Activated CD8-positive, alpha-beta T cell treated with anti-CD3 and anti-CD28 coated beads for 36 hours (primary cell): Measurements from ENCODE around the gene CD248. TPM values are rescaled to one million over a fixed set of nuclear protein-coding genes. Genes with fewer than 3 reads are reported as not detected.

Experiments
- ATAC-seq: fragments of 200-7000 bp; cut with Tn5 transposase; one replicate; pipeline ENCODE4 v1.10.0; 2021; ENCODE audit warnings: mild to moderate bottlenecking, moderate library complexity
- CTCF ChIA-PET: fragments of 350-600 bp; sonication (Branson Sonifier 250); formaldehyde crosslinking; loops from one replicate; lab custom pipeline; 2021; ENCODE audit warnings: antibody characterized with exemption; lab: Charles Lee
- POLR2A ChIA-PET: fragments of 350-600 bp; sonication (Branson Sonifier 250); formaldehyde crosslinking; loops from one replicate; lab custom pipeline; 2021; ENCODE audit warnings: antibody characterized with exemption; lab: Charles Lee
- DNase-seq: peaks from one replicate; pipeline ENCODE4 v3.0.0-alpha.2; 2020
- H3K27ac Mint-ChIP-seq: one replicate; pipeline ENCODE4 v1.8.0; 2021; ENCODE audit warnings: mild to moderate bottlenecking, mixed read lengths
- H3K27me3 Mint-ChIP-seq: one replicate; pipeline ENCODE4 v1.8.0; 2021; ENCODE audit warnings: mixed read lengths
- H3K36me3 Mint-ChIP-seq: one replicate; pipeline ENCODE4 v1.8.0; 2021; ENCODE audit warnings: low read depth, mixed read lengths
- H3K4me1 Mint-ChIP-seq: one replicate; pipeline ENCODE4 v1.8.0; 2021; ENCODE audit warnings: low read depth, mixed read lengths
- H3K4me3 Mint-ChIP-seq: one replicate; pipeline ENCODE4 v1.8.0; 2021; ENCODE audit warnings: mild to moderate bottlenecking, moderate library complexity, mixed read lengths
- H3K9me3 Mint-ChIP-seq: one replicate; pipeline ENCODE4 v1.8.0; 2021; ENCODE audit warnings: mixed read lengths
- intact Hi-C: fragments of 100-400 bp; cut with micrococcal nuclease; formaldehyde crosslinking; loops from one replicate; pipeline ENCODE4 v1.10.0; 2022
- total RNA-seq, 2 experiments: library from RNA; stranded (reverse); gene quantifications; one replicate each; pipeline ENCODE4 v1.2.3, GENCODE V29; 2021
- TF ChIP-seq, protein P1 (sequence below): fragments of 200-600 bp; IDR thresholded peaks from one replicate; pipeline ENCODE4 v1.8.0; 2022; ENCODE audit warnings: antibody characterized with exemption, mild to moderate bottlenecking

The CD248 gene
- total RNA-seq, 2 experiments from 2014 or later, result 16.3 to 16.8 TPM

DNA sequence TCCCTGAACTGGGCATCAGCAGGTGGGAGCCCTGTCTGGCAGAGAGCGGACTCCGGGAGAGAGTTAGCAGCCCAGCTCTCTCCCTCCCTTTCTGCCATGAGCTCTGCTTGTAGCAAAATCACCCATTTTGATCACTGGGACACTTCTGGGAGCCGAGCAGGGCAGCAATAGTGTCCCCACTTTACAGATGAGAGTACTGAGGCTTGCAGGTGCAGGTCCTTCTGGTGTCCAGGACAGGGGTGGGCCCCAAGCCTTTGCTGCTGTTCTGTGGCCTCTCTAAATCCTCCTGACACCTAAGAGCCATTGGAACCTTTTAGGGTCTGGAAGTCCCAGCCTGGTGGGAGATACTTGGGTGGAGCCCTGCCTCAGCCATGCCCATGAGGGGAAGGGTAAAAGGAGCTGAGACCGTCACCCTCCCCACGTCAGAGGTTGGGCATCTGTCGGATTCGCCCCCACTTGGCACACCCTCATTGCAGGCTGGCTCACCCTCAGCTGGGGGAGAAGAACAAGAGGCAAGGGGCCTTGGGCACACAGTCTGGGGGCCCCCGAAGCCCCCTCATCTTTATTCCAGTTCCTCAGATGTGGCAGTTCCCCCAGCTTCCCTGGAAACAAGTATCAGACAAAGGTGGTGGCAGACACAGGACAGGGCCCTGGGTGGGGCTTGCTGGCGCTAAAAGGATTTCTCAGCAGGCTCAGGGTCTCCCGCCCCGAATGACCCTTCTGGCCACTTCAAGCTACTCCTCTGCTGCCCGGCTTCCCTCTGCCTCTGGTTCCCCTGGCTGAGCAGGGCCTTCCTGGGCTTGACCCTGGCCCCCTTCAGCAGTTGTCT is 14.9 kb upstream of the CD248 start:
- H3K36me3 Mint-ChIP-seq, result peaks cover 1% of the 10 kb centered on the region
- POLR2A ChIA-PET, result interaction anchor here (1.0 to 1.8 kb wide), 4 partner anchors 13 to 20 kb away, joined by 3 to 9 read pairs (median 3); partner anchors contain the start of gene BRMS1
- no peaks in the 10 kb centered on the region for H3K9me3 Mint-ChIP-seq
- CTCF ChIA-PET, result interaction anchor here (0.9 to 8.7 kb wide), 3 partner anchors 18 to 54 kb away, joined by 3 to 133 read pairs (median 3); partner anchors contain the start of genes CD248 and YIF1A
- H3K4me1 Mint-ChIP-seq, result peaks cover 34% of the 10 kb centered on the region
- H3K4me3 Mint-ChIP-seq, result no peak overlapping the region
- no peak overlapping the region for H3K27ac Mint-ChIP-seq
- ATAC-seq (no peak), DNase-seq (no peak)
- intact Hi-C loops, result no loop called here
- TF ChIP-seq, protein P1, sequence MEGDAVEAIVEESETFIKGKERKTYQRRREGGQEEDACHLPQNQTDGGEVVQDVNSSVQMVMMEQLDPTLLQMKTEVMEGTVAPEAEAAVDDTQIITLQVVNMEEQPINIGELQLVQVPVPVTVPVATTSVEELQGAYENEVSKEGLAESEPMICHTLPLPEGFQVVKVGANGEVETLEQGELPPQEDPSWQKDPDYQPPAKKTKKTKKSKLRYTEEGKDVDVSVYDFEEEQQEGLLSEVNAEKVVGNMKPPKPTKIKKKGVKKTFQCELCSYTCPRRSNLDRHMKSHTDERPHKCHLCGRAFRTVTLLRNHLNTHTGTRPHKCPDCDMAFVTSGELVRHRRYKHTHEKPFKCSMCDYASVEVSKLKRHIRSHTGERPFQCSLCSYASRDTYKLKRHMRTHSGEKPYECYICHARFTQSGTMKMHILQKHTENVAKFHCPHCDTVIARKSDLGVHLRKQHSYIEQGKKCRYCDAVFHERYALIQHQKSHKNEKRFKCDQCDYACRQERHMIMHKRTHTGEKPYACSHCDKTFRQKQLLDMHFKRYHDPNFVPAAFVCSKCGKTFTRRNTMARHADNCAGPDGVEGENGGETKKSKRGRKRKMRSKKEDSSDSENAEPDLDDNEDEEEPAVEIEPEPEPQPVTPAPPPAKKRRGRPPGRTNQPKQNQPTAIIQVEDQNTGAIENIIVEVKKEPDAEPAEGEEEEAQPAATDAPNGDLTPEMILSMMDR, result no peak
- no peaks in the 10 kb centered on the region for H3K27me3 Mint-ChIP-seq

DNA sequence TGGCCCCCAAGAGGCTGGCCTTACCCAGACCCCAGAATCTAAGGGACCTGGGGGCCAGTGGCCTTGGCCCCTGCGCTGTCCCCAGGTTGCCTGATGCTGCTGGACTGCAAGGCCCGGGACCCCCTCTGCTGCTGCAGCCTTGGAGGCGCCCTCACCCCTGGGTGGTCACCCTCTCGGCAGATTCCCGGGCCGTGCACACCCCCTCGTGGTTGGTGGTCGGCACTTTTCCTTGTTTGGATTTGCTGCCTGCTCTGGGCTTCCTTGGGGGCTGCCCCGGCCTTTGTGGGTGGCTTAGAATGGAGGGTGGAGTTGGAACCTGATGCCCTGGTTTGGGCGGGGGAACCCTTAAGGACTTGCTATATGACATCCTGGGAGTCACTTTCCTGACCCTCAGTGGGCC is 14.1 kb upstream of the CD248 start:
- H3K4me3 Mint-ChIP-seq, result no peak overlapping the region
- H3K9me3 Mint-ChIP-seq, result no peaks in the 10 kb centered on the region
- no peak overlapping the region for H3K27ac Mint-ChIP-seq
- peaks cover 33% of the 10 kb centered on the region for H3K4me1 Mint-ChIP-seq
- ATAC-seq, result no peak
- ChIA-PET POLR2A (interaction anchor here (1.3 kb wide), 1 partner anchor 19 kb away, joined by 3 read pairs; no protein-coding TSS in a partner anchor), CTCF (interaction anchor here (0.9 to 8.7 kb wide), 3 partner anchors 17 to 66 kb away, joined by 3 to 133 read pairs (median 4); partner anchors contain the start of gene CD248)
- TF ChIP-seq, protein P1, result no peak
- no peaks in the 10 kb centered on the region for H3K27me3 Mint-ChIP-seq
- intact Hi-C loops, result no loop called here
- no peak for DNase-seq
- no peaks in the 10 kb centered on the region for H3K36me3 Mint-ChIP-seq

DNA sequence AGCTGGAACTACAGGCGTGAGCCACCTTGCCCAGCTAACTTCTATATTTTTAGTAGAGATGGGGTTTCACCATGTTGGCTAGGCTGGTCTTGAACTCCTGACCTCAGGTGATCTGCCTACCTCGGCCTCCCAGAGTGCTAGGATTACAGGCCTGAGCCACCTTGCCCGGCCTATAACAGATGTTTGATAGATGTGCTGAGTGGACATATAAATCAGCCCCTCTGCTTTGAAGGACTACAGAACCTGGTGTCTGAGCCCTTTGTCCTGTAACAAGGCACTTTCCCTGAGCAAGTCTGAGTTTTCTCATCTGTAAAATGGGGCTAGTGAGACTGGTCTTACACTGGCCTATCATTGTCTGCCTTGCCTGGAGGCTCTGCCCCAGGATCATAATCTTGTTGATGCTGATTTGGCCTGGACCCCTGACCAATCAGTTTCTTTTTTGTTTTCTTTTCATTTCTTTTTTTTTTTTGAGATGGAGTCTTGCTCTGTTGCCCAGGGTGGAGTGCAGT is 12.4 kb upstream of the CD248 start:
- intact Hi-C loops, result no loop called here
- TF ChIP-seq, protein P1, result no peak
- Mint-ChIP-seq H3K4me3 (no peak overlapping the region), H3K27me3 (no peaks in the 10 kb centered on the region), H3K9me3 (no peaks in the 10 kb centered on the region), H3K27ac (peak overlapping the region; percentile 79), H3K36me3 (no peaks in the 10 kb centered on the region), H3K4me1 (peaks cover 42% of the 10 kb centered on the region)
- ChIA-PET CTCF (interaction anchor here (0.9 to 8.7 kb wide), 6 partner anchors 10 to 59 kb away, joined by 3 to 133 read pairs (median 4); partner anchors contain the start of genes BRMS1 and CD248), POLR2A (interaction anchor here (0.9 kb wide), 1 partner anchor 11 kb away, joined by 3 read pairs; no protein-coding TSS in a partner anchor)
- DNase-seq (no peak), ATAC-seq (no peak)

DNA sequence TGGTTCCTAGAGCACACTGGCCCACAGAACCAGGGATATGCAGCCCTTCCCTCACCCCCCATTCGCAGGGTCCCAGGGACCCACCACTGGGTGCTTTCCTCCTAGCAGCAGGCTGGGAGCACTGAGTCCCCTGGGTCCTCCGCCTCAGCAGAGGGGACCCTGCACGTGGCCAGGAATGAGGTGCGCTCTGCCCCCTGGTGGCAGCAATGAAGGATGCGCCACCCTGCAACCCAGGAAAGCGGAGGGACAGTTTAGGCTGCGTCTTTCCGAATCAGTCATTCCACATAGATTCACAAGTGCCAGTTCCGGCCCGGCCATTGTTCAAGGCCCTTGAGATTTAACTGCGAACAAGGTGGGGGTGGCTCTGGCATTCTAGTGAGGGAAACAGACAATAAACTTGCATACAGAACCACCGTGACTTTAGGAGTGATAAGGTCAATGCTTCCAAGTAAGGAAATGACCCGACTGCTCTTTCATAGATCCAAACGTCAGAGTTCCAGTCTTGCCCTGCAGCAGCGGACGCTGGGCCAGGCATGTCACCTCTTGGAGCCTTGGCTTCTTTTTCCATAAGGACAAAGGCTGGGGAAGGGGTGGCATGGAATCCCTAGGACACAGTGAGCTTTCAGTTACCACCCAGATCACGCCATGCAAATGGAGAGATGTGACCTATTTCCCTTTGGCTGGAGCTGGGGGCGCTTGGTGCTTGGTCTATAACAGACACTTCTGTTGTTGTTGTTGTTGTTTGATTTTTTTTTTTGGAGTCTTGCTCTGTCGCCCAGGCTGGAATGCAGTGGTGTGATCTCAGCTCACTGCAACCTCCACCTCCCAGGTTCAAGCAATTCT is 11.7 kb upstream of the CD248 start:
- TF ChIP-seq, protein P1, result peak; percentile 94
- POLR2A ChIA-PET, result interaction anchor here (0.5 to 0.9 kb wide), 2 partner anchors 11 to 106 kb away, joined by 3 read pairs; no protein-coding TSS in a partner anchor
- Mint-ChIP-seq H3K4me1 (peaks cover 48% of the 10 kb centered on the region), H3K4me3 (peak overlapping the region; percentile 44), H3K36me3 (no peaks in the 10 kb centered on the region), H3K27ac (peak overlapping the region; percentile 79), H3K27me3 (no peaks in the 10 kb centered on the region), H3K9me3 (no peaks in the 10 kb centered on the region)
- CTCF ChIA-PET, result interaction anchor here (0.9 to 8.7 kb wide), 6 partner anchors 11 to 60 kb away, joined by 3 to 133 read pairs (median 4); partner anchors contain the start of genes BRMS1 and CD248
- peak; percentile 70 for ATAC-seq
- DNase-seq, result peak; percentile 91
- intact Hi-C loops, result no loop called here
